CD4-positive, alpha-beta T cell treated with Interferon gamma for 1 hour (primary cell): ENCODE measurements around the gene CA5B.
A peak's percentile ranks its signal among the peaks of the same experiment; 100 is the strongest.
"Not testable (repeated sequence)": the region's sequence is repeated elsewhere in the genome, so short reads cannot be mapped to it uniquely, and the experiment has no call there.

Experiments used
- DNase-seq: peaks from one replicate; pipeline ENCODE4 v3.0.0-alpha.2; 2020

Gene CA5B

GRCh38 chrX:15737959-15738902, at the start of gene CA5B:
CA5B (plus strand) TSS chrX:15738270; CDS start chrX:15750024, 11,754 bp downstream.
- DNase-seq = peak; percentile 98

DNA sequence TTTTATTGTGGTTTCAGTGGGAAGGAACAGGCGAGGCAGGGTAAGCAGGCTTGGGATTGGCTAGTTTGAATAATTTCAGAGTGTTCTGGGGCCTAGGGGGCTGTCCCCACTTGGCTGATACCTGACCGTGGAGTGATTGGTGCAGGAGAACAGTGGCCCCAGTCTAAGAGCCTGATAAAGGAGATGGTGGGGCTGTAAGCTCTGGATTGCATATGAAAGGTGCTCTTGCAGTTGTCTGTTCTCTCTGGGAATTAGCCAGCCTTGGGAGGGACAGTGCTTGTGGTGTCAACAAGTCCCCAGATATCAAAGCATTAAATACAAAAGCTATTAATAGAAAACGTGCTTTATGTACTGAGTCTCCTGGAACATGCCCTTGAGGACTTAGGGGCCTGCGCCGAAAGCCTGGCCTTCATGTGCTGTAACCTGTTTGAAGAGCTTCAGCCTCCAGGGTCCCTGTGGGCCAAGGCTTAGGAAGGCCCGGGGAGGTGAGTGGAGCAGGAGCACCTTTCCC, 43.1 kb upstream of the CA5B start:
- DNase-seq = no peak

GRCh38 chrX:15696516-15696915, 41.6 kb upstream of the CA5B start:
- DNase-seq = no peak

- no peak for DNase-seq
These were observed 35.3 kb upstream of the CA5B start for GRCh38 chrX:15702488-15703371.

DNA sequence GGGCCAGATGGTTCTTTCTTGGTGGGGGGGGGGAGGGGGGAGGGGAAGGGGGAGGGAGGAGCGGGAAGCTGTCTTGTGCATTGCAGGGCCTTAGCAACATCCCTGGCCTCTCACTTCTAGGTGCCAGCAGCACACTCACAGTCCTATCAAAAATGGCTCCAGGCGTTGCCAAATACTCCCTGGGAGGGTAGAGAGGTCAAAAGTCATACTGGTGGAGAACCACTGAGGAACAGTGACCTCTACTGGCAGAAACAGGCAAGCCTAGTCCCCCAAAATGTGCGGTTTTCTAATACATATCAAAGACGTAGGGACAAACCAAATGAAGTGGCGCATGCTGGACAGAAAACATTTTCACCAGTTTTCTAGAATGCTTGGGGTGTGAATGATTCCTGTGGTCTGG, 34.3 kb upstream of the CA5B start:
- DNase-seq = not testable (repeated sequence)

GRCh38 chrX:15704273-15704672, 33.8 kb upstream of the CA5B start:
- not testable (repeated sequence) for DNase-seq

GRCh38 chrX:15714529-15714928, 23.5 kb upstream of the CA5B start:
- DNase-seq = no peak

DNA sequence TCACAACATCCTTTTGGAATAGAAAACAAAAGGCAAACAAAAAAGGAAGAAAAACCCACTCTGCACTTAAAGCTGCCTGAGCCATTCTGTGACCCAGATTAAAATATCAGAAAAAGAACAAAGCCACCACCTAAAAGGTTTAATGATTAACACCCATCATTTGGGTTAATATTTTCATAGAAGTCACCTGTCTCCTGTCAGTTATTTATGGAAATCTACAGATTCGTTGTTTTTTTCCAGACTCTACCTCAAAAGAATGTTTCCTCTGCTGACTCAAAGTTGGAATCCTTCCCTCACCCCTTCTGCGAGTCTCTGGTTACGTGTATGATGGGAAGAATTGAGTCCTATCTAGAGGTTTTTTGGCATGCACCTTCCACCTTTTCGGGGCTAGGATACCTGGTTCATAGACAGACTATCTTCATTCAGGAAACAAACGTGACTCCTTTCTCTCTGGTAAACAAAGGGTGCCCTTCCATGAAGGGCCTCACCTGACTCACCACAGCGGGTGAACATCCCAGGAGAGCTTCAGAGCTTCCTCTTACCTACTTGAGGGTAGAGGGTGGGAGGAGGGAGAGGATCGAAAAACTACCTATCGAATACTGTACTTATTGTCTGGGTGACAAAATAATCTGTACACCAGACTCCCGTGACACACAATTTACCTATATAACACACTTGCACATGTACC, 19.6 kb upstream of the CA5B start:
- DNase-seq = no peak

DNA sequence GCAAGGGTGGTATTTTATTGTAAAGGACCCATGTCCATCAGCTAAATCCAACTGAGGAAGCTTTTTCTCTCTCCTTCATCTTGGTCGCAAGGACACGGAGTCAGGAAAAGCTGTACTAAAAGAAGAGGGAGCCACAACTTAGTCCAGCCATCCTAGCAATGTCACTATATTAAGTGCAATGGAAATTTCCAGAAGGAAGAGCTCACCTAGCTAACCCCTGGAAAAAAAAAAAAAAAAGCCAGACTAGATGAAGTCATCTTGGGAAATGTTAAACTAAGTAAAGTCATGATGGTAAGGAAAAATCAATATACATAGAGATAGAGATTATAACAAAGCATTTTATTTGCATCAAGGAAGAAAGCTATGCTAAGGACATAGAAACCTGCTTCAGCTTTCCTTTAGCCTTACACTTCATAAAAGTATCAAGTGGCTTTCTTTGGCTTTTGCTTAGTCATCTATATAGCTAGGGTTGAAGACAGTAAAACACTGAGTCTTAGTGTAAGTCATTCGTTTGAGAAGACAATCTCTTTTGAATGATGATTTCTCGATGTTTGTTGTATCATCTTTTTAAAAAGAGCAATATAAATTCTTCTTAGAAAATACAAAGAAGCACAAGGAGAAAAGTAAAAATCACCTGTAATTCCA, 18.6 kb upstream of the CA5B start:
- no peak for DNase-seq

- no peak for DNase-seq
These were observed 16.2 kb upstream of the CA5B start for GRCh38 chrX:15721911-15722310.

- no peak for DNase-seq
These were observed 14.1 kb upstream of the CA5B start for GRCh38 chrX:15723887-15724517.

GRCh38 chrX:15724911-15725310, 13.2 kb upstream of the CA5B start:
- no peak for DNase-seq

GRCh38 chrX:15731368-15731767, 6.7 kb upstream of the CA5B start:
- not testable (repeated sequence) for DNase-seq

- no peak for DNase-seq
These were observed 696 bp upstream of the CA5B start for GRCh38 chrX:15737190-15737958.

- DNase-seq = no peak
These were observed 1.8 kb downstream of the CA5B start for GRCh38 chrX:15739886-15740285.

DNA sequence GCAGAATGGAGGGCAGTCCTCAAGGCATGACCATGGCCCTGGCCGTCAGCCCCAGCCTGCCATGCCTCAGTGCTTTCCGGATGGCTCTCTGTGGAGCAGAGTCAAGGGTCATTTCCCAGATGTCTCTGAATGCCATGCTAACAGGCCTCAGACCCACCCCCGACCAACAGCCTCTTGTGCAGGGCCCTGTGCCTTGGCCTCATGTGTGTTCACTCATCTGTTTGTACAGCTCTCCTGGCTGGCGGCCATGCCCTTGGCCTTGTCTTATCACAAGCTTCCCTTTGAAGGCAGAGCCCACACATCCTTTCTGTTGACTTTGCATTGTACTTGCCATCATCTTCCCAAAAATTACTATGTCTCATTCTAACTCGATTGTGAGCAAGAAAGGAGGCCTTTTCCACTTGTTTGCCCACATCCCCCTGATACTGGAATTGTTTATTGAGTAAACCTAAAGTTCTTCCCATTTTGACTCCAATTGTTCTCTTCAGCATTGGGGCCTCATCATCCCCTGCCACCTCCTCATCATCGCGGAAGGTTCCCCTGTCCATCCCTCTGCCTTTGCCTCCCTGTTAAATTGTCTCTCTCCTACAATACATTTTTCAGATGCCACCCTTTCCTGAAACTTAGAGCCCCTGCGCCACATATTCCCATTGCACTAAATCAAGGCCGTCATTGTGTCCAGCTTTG, 6.3 kb downstream of the CA5B start:
- DNase-seq = no peak

GRCh38 chrX:15745179-15745578, 7.1 kb downstream of the CA5B start:
- no peak for DNase-seq

DNA sequence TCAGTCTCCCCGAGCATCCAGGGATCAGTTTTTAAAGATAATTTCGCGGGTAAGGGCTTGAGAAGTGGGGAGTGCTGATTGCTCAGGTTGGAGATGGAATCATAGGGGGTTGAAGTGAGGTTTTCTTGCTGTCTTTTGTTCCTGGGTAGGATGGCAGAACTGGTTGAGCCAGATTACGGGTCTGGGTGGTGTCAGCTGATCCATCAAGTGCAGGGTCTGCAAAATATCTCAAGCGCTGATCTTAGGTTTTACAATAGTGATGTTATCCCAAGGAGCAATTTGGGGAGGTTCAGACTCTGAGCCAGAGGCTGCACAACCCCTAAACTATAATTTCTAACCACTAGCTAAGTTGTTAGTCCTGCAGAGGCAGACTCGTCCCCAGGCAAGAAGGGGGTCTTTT, 8.6 kb downstream of the CA5B start:
- DNase-seq = not testable (repeated sequence)

GRCh38 chrX:15747626-15748173, 9.6 kb downstream of the CA5B start:
- DNase-seq = no peak

- no peak for DNase-seq
These were observed 10.8 kb downstream of the CA5B start for GRCh38 chrX:15748841-15749240.
